Smooth muscle cell of bladder (primary cell): Measurements from ENCODE around the gene PTPRD. TPM values are rescaled to one million over a fixed set of nuclear protein-coding genes. Genes with fewer than 3 reads are reported as not detected.

Experiments used
- total RNA-seq: library from RNA; depleted of rRNA; stranded (reverse); fragments of >200 nt; gene quantifications from 2 replicates; pipeline ENCODE4 v1.2.3, GENCODE V29; 2014

The PTPRD gene
- 3.8 and 6.9 TPM in 2 replicates for total RNA-seq

GRCh38 chr9:10612641-10613398 lies at the start of gene PTPRD:
TSS of gene PTPRD (minus strand) at chr9:10613002.

